AG04450 (cell line): ENCODE data around the gene SH2D3C. TPM values are rescaled to one million over a fixed set of nuclear protein-coding genes. Genes with fewer than 3 reads are reported as not detected.
A peak's percentile ranks its signal among the peaks of the same experiment; 100 is the strongest.

Source experiments
- CTCF ChIA-PET: fragments of 300-600, 350-600 bp; formaldehyde crosslinking; extraction: SDS; loops from one replicate; lab custom pipeline; 2022; ENCODE audit warnings: antibody characterized with exemption, inconsistent platforms; lab: Charles Lee
- POLR2A ChIA-PET: fragments of 350-600 bp; formaldehyde crosslinking; extraction: SDS; loops from one replicate; lab custom pipeline; 2021; ENCODE audit warnings: antibody characterized with exemption, inconsistent platforms; lab: Yijun Ruan, JAX
- DNase-seq: peaks from one replicate; pipeline ENCODE4 v3.0.0-alpha.2; 2011; ENCODE audit warnings: low read depth, low spot score
- H3K27ac ChIP-seq: one replicate; pipeline ENCODE4 v1.5.1; 2012; ENCODE audit warnings: low read depth, low read length, control low read depth
- H3K27me3 ChIP-seq: one replicate; pipeline ENCODE4 v1.6.0; 2012; ENCODE audit warnings: low read length; ENCODE audit not compliant: control insufficient read depth, insufficient read depth
- H3K4me3 ChIP-seq: 2 replicates; pipeline ENCODE4 v1.5.1; 2011; ENCODE audit warnings: mild to moderate bottlenecking, low read depth, low read length, control low read depth
- H3K9me3 ChIP-seq: 2 replicates; pipeline ENCODE4 v1.5.1; 2012; ENCODE audit warnings: low read length; ENCODE audit not compliant: control insufficient read depth, insufficient read depth
- polyA plus RNA-seq: library from polyadenylated mRNA; depleted of rRNA; stranded (reverse); fragments of >200 nt; gene quantifications from 2 replicates; pipeline ENCODE4 v1.2.3, GENCODE V29; 2011
- TF ChIP-seq, protein P1 (sequence below): IDR thresholded peaks from 2 replicates; pipeline ENCODE4 v1.5.1; 2011; ENCODE audit warnings: low read depth, low read length, control low read depth, inconsistent platforms

The SH2D3C gene
- polyA plus RNA-seq, 1 experiment: not detected

GRCh38 chr9:127815512-127816361, 37.3 kb upstream of the SH2D3C start:
- TF ChIP-seq, protein P1, sequence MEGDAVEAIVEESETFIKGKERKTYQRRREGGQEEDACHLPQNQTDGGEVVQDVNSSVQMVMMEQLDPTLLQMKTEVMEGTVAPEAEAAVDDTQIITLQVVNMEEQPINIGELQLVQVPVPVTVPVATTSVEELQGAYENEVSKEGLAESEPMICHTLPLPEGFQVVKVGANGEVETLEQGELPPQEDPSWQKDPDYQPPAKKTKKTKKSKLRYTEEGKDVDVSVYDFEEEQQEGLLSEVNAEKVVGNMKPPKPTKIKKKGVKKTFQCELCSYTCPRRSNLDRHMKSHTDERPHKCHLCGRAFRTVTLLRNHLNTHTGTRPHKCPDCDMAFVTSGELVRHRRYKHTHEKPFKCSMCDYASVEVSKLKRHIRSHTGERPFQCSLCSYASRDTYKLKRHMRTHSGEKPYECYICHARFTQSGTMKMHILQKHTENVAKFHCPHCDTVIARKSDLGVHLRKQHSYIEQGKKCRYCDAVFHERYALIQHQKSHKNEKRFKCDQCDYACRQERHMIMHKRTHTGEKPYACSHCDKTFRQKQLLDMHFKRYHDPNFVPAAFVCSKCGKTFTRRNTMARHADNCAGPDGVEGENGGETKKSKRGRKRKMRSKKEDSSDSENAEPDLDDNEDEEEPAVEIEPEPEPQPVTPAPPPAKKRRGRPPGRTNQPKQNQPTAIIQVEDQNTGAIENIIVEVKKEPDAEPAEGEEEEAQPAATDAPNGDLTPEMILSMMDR: no peak
- no peak overlapping the region for H3K27ac ChIP-seq
- POLR2A ChIA-PET: interaction anchor here (0.8 kb wide), 1 partner anchor 31 kb away, joined by 3 read pairs; no protein-coding TSS in a partner anchor

GRCh38 chr9:127814619-127815511, 36.4 kb upstream of the SH2D3C start:
- H3K27me3 ChIP-seq: no peaks in the 10 kb centered on the region
- DNase-seq: no peak
- no peaks in the 10 kb centered on the region; the same call in 1 of the 2 replicates for H3K9me3 ChIP-seq
- CTCF ChIA-PET: no interaction called here
- no peak overlapping the region for H3K27ac ChIP-seq
- no peak overlapping the region for H3K4me3 ChIP-seq
- POLR2A ChIA-PET: interaction anchor here (0.8 kb wide), 1 partner anchor 32 kb away, joined by 3 read pairs; no protein-coding TSS in a partner anchor
- TF ChIP-seq, protein P1: no peak

More at GRCh38 chr9:127815512-127816361, 37.3 kb upstream of the SH2D3C start:
- no peak for DNase-seq
- Histone ChIP-seq H3K4me3 (no peak overlapping the region), H3K9me3 (no peaks in the 10 kb centered on the region; the same call in 1 of the 2 replicates), H3K27me3 (no peaks in the 10 kb centered on the region)
- CTCF ChIA-PET: no interaction called here

- no peak for DNase-seq
- no peak overlapping the region for H3K4me3 ChIP-seq
- ChIA-PET POLR2A (no interaction called here), CTCF (no interaction called here)
- peak overlapping the region; percentile 11 for H3K27ac ChIP-seq
- TF ChIP-seq, protein P1: no peak
- H3K27me3 ChIP-seq: no peaks in the 10 kb centered on the region
- no peaks in the 10 kb centered on the region; the same call in 1 of the 2 replicates for H3K9me3 ChIP-seq
Measured at GRCh38 chr9:127813686-127814226, 35.3 kb upstream of the SH2D3C start.

GRCh38 chr9:127812936-127813675, 34.6 kb upstream of the SH2D3C start:
- POLR2A ChIA-PET: no interaction called here
- CTCF ChIA-PET: no interaction called here
- H3K9me3 ChIP-seq: no peaks in the 10 kb centered on the region; the same call in 1 of the 2 replicates

More at GRCh38 chr9:127812936-127813675, 34.6 kb upstream of the SH2D3C start:
- H3K27ac ChIP-seq: peak overlapping the region; percentile 11
- DNase-seq: no peak
- no peaks in the 10 kb centered on the region for H3K27me3 ChIP-seq
- TF ChIP-seq, protein P1: no peak
- H3K4me3 ChIP-seq: no peak overlapping the region
